HCT116 (cell line): ENCODE results near the gene PLAGL1. TPM values are rescaled to one million over a fixed set of nuclear protein-coding genes. Genes with fewer than 3 reads are reported as not detected.

Experiments
- ATAC-seq: fragments of 200-7000 bp; cut with Tn5 transposase; 2 replicates; pipeline ENCODE4 v1.9.1; 2020; ENCODE audit warnings: mild to moderate bottlenecking, moderate library complexity
- BruUV-seq: library from RNA; stranded (reverse); fragments of 400-500 nt; replicated peaks from 2 replicates; lab custom pipeline; 2021; lab: Mats Ljungman, UMichigan
- CTCF ChIA-PET: fragments of 300-600 bp; sonication (Branson Sonifier 250); formaldehyde crosslinking; loops from one replicate; lab custom pipeline; 2021; ENCODE audit warnings: antibody characterized with exemption; lab: Charles Lee
- POLR2A ChIA-PET: fragments of 300-600, 350-600 bp; sonication (Branson Sonifier 250); formaldehyde crosslinking; loops from one replicate; lab custom pipeline; 2021; ENCODE audit warnings: antibody characterized with exemption; lab: Charles Lee
- RAD21 ChIA-PET, 2 experiments: fragments of 300-600 bp; sonication (Branson Sonifier 250); formaldehyde crosslinking; loops; one replicate each; lab custom pipeline; 2023; ENCODE audit warnings: low total read pairs in 2 of 2; ENCODE audit not compliant: uncharacterized antibody in 2 of 2, unreplicated experiment in 2 of 2, low non-redundant PET in 1 of 2; lab: Charles Lee
- DNase-seq: peaks from one replicate; pipeline ENCODE4 v3.0.0-alpha.2; 2010; ENCODE audit warnings: low read depth, low spot score
- H2AFZ ChIP-seq: fragments of 200-600 bp; shearing (Covaris generic), sonication (generic); 2 replicates; pipeline ENCODE4 v1.6.1; 2017; ENCODE audit warnings: low read depth, mixed run types, mixed read lengths, antibody characterized with exemption, low read length; ENCODE audit not compliant: poor library complexity, severe bottlenecking
- H3K27ac ChIP-seq: 2 replicates; pipeline ENCODE4 v1.5.1; 2012; ENCODE audit warnings: low read depth, low read length
- H3K27me3 ChIP-seq: fragments of 200-600 bp; sonication (generic); 2 replicates; pipeline ENCODE4 v1.6.1; 2016; ENCODE audit warnings: mixed run types, low read length, mixed read lengths; ENCODE audit not compliant: insufficient read depth
- H3K36me3 ChIP-seq, 2 experiments: fragments of 200-500 bp in 1 of 2; fragments of 200-600 bp in 1 of 2; sonication (Bioruptor generic) in 1 of 2; sonication (generic) in 1 of 2; 2 replicates each; pipeline versions ENCODE4 v1.5.1 to v1.6.1; 2014 to 2016; ENCODE audit warnings: low read length in 2 of 2, inconsistent platforms in 1 of 2, mixed read lengths in 1 of 2, mixed run types in 1 of 2; ENCODE audit not compliant: insufficient read depth in 2 of 2, control insufficient read depth in 1 of 2
- H3K4me1 ChIP-seq, 2 experiments: fragments of 200-600 bp in 1 of 2; sonication (generic) in 1 of 2; 2 replicates each; pipeline versions ENCODE4 v1.5.1 to v1.6.1; 2012 to 2017; ENCODE audit warnings: low read length in 2 of 2, inconsistent platforms in 1 of 2, mild to moderate bottlenecking in 1 of 2, mixed read lengths in 1 of 2, mixed run types in 1 of 2, moderate library complexity in 1 of 2; ENCODE audit not compliant: insufficient read depth in 2 of 2, control insufficient read depth in 1 of 2
- H3K4me2 ChIP-seq: fragments of 200-600 bp; sonication (generic); 2 replicates; pipeline ENCODE4 v1.6.1; 2017; ENCODE audit warnings: mixed run types, low read length, mixed read lengths
- H3K4me3 ChIP-seq, 2 experiments: fragments of 200-600 bp in 1 of 2; sonication (generic) in 1 of 2; replicated peaks in 1 of 2; 2 replicates each; pipeline ENCODE4 v1.5.1; 2011 to 2016; ENCODE audit warnings: low read length in 2 of 2, control low read depth in 1 of 2, low read depth in 1 of 2, mild to moderate bottlenecking in 1 of 2, mixed read lengths in 1 of 2, mixed run types in 1 of 2
- H3K79me2 ChIP-seq: fragments of 200-600 bp; sonication (generic); 2 replicates; pipeline ENCODE4 v1.6.1; 2017; ENCODE audit warnings: mild to moderate bottlenecking, mixed run types, low read length, moderate library complexity, mixed read lengths; ENCODE audit not compliant: insufficient read depth
- H3K9ac ChIP-seq: fragments of 200-600 bp; sonication (generic); 2 replicates; pipeline ENCODE4 v1.6.1; 2016; ENCODE audit warnings: low read length, mixed read lengths
- H3K9me2 ChIP-seq: fragments of 200-600 bp; sonication (generic), shearing (Covaris generic); 2 replicates; pipeline ENCODE4 v1.6.1; 2017; ENCODE audit warnings: mixed run types, mild to moderate bottlenecking, moderate library complexity; ENCODE audit not compliant: insufficient read depth
- H3K9me3 ChIP-seq, 2 experiments: fragments of 200-500 bp in 1 of 2; fragments of 200-600 bp in 1 of 2; sonication (Bioruptor generic) in 1 of 2; sonication (generic) in 1 of 2; 2 replicates each; pipeline ENCODE4 v1.6.1; 2014 to 2017; ENCODE audit warnings: low read length in 2 of 2, mixed read lengths in 2 of 2, inconsistent platforms in 1 of 2, low read depth in 1 of 2, mild to moderate bottlenecking in 1 of 2, mixed run types in 1 of 2, moderate library complexity in 1 of 2; ENCODE audit not compliant: control insufficient read depth in 1 of 2, insufficient read depth in 1 of 2
- H4K20me1 ChIP-seq: fragments of 200-600 bp; sonication (generic), shearing (Covaris generic); 2 replicates; pipeline ENCODE4 v1.6.1; 2017; ENCODE audit warnings: mixed run types, mild to moderate bottlenecking, moderate library complexity; ENCODE audit not compliant: insufficient read depth
- ATF3 ChIP-seq: IDR thresholded peaks from 2 replicates; pipeline ENCODE4 v1.6.1; 2012
- CEBPB ChIP-seq: IDR thresholded peaks from 2 replicates; pipeline ENCODE4 v1.6.1; 2012; ENCODE audit warnings: low read depth
- CTCF ChIP-seq, 3 experiments: fragments of 200-600 bp in 1 of 3; sonication (generic) in 1 of 3; IDR thresholded peaks in 2 of 3; conservative IDR thresholded peaks in 1 of 3; 2 replicates each; pipeline ENCODE4 v1.5.1; 2012 to 2017; ENCODE audit warnings: low read depth in 2 of 3, low read length in 2 of 3, antibody characterized with exemption in 1 of 3, borderline replicate concordance in 1 of 3, control low read depth in 1 of 3, mild to moderate bottlenecking in 1 of 3, mixed read lengths in 1 of 3, mixed run types in 1 of 3, moderate library complexity in 1 of 3; ENCODE audit not compliant: insufficient read depth in 1 of 3
- ELF1 ChIP-seq: IDR thresholded peaks from 2 replicates; pipeline ENCODE4 v1.6.1; 2012; ENCODE audit warnings: low read depth, borderline replicate concordance
- FOSL1 ChIP-seq: IDR thresholded peaks from 2 replicates; pipeline ENCODE4 v1.6.1; 2012; ENCODE audit warnings: low read depth
- JUND ChIP-seq: IDR thresholded peaks from 2 replicates; pipeline ENCODE4 v1.6.1; 2012
- MAX ChIP-seq: IDR thresholded peaks from 2 replicates; pipeline ENCODE4 v1.6.1; 2012
- SP1 ChIP-seq: IDR thresholded peaks from 2 replicates; pipeline ENCODE4 v1.6.1; 2012; ENCODE audit warnings: low read depth
- intact Hi-C: fragments of 100-400 bp; cut with micrococcal nuclease; formaldehyde crosslinking; loops from 2 replicates; pipeline ENCODE4 v1.10.0; 2022
- total RNA-seq: library from RNA; stranded (reverse); gene quantifications from one replicate; pipeline ENCODE4 v1.2.1, GENCODE V29; 2021; ENCODE audit not compliant: unreplicated experiment

Gene PLAGL1
- total RNA-seq, 1 experiment from 2014 or later = 35.6 TPM

- TF ChIP-seq ATF3 = no peak
- TF ChIP-seq MAX = no peak
These were observed 8.7 kb downstream of the PLAGL1 start (continued) for GRCh38 chr6:143999406-143999805.

GRCh38 chr6:143998686-143999085 is 9.4 kb downstream of the PLAGL1 start:
- H3K9ac ChIP-seq = no peak overlapping the region
- no peaks in the 10 kb centered on the region for H4K20me1 ChIP-seq
- BruUV-seq = no TSS peak
- peaks cover 44% of the 10 kb centered on the region for H3K79me2 ChIP-seq
- TF ChIP-seq FOSL1 (no peak), ELF1 (no peak), SP1 (no peak), CTCF (IDR thresholded peaks at IDR 0.05 in 2 of 3, conservative IDR thresholded peaks at IDR 0.05 in 1 of 3; ENCODE audit: borderline replicate concordance in 1 of 3, insufficient read depth in 1 of 3, low read depth in 2 of 3, low read length in 2 of 3) (no peak), CEBPB (no peak), JUND (no peak)
- ChIA-PET CTCF (no interaction called here), RAD21 (no interaction called here), POLR2A (no interaction called here)
- H2AFZ ChIP-seq = no peak overlapping the region
- H3K36me3 ChIP-seq = no peaks in the 10 kb centered on the region; a peak in 1 of 4 replicates
- peaks cover 0 to 9% of the 10 kb centered on the region in 2 experiments; a peak in 3 of 4 replicates for H3K9me3 ChIP-seq
- intact Hi-C loops = no loop called here
- H3K4me3 ChIP-seq = no peak overlapping the region
- DNase-seq (no peak), ATAC-seq (no peak)
- no peak overlapping the region for H3K4me2 ChIP-seq
- no peaks in the 10 kb centered on the region for H3K9me2 ChIP-seq
- no peaks in the 10 kb centered on the region for H3K27me3 ChIP-seq
- no peaks in the 10 kb centered on the region for H3K4me1 ChIP-seq
- no peak overlapping the region for H3K27ac ChIP-seq
